IMR-90 (cell line): Measurements from ENCODE around the gene ARHGAP24. TPM values are rescaled to one million over a fixed set of nuclear protein-coding genes. Genes with fewer than 3 reads are reported as not detected.

Experiments
- ATAC-seq: fragments of 200-7000 bp; cut with Tn5 transposase; 2 replicates; pipeline ENCODE4 v1.9.1; 2020; ENCODE audit warnings: low read depth, mild to moderate bottlenecking, moderate library complexity
- BruUV-seq: library from RNA; stranded (reverse); fragments of 400-500 nt; replicated peaks from 2 replicates; lab custom pipeline; 2021; lab: Mats Ljungman, UMichigan
- CTCF ChIA-PET: fragments of 300-600 bp; formaldehyde crosslinking; extraction: SDS; loops from one replicate; lab custom pipeline; 2021; ENCODE audit warnings: antibody characterized with exemption; lab: Yijun Ruan, JAX
- POLR2A ChIA-PET: fragments of 300-600 bp; sonication (Branson Sonifier 250); formaldehyde crosslinking; loops from one replicate; lab custom pipeline; 2022; ENCODE audit warnings: antibody characterized with exemption; ENCODE audit not compliant: unreplicated experiment; lab: Charles Lee
- DNase-seq: peaks from one replicate; pipeline ENCODE4 v3.0.0; 2013
- H2AFZ ChIP-seq: replicated peaks from 2 replicates; pipeline ENCODE3; 2013; ENCODE audit warnings: low read length, mild to moderate bottlenecking; ENCODE audit not compliant: poor library complexity
- H2AK5ac ChIP-seq: 2 replicates; pipeline ENCODE4 v1.6.1; 2013; ENCODE audit warnings: low read depth, low read length, inconsistent platforms
- H2AK9ac ChIP-seq: replicated peaks from 2 replicates; pipeline ENCODE3; 2013; ENCODE audit warnings: mild to moderate bottlenecking, low read depth, low read length, moderate library complexity; ENCODE audit not compliant: poor library complexity
- H2BK120ac ChIP-seq: 2 replicates; pipeline ENCODE4 v1.6.1; 2013; ENCODE audit warnings: low read depth, low read length, inconsistent platforms
- H2BK15ac ChIP-seq: 3 replicates; pipeline ENCODE4 v1.6.1; 2013; ENCODE audit warnings: low read depth, low read length, inconsistent platforms
- H2BK20ac ChIP-seq: 2 replicates; pipeline ENCODE4 v1.6.1; 2013; ENCODE audit warnings: low read depth, mild to moderate bottlenecking, inconsistent platforms, low read length, moderate library complexity
- H2BK5ac ChIP-seq: 2 replicates; pipeline ENCODE4 v1.6.1; 2013; ENCODE audit warnings: mild to moderate bottlenecking, low read depth, low read length, inconsistent platforms; ENCODE audit not compliant: poor library complexity, severe bottlenecking
- H3K14ac ChIP-seq: replicated peaks from 2 replicates; pipeline ENCODE4 v1.6.1; 2013; ENCODE audit warnings: low read depth, low read length, inconsistent platforms
- H3K18ac ChIP-seq: 2 replicates; pipeline ENCODE4 v1.6.1; 2013; ENCODE audit warnings: low read depth, low read length, control low read depth
- H3K23ac ChIP-seq: 2 replicates; pipeline ENCODE4 v1.6.1; 2013; ENCODE audit warnings: low read depth, low read length, inconsistent platforms
- H3K27ac ChIP-seq: 2 replicates; pipeline ENCODE4 v1.5.1; 2013; ENCODE audit warnings: mild to moderate bottlenecking, control low read depth, low read length; ENCODE audit not compliant: insufficient read depth
- H3K27me3 ChIP-seq: 2 replicates; pipeline ENCODE4 v1.6.1; 2013; ENCODE audit warnings: low read length; ENCODE audit not compliant: control insufficient read depth, insufficient read depth
- H3K36me3 ChIP-seq: 2 replicates; pipeline ENCODE4 v1.6.1; 2013; ENCODE audit warnings: low read length, mixed read lengths; ENCODE audit not compliant: control insufficient read depth, insufficient read depth
- H3K4ac ChIP-seq: 2 replicates; pipeline ENCODE4 v1.6.1; 2013; ENCODE audit warnings: low read depth, low read length, inconsistent platforms
- H3K4me1 ChIP-seq: 2 replicates; pipeline ENCODE4 v1.6.1; 2013; ENCODE audit warnings: low read length, mixed read lengths; ENCODE audit not compliant: control insufficient read depth, insufficient read depth
- H3K4me2 ChIP-seq: 2 replicates; pipeline ENCODE4 v1.6.1; 2013; ENCODE audit warnings: low read depth, mild to moderate bottlenecking, control low read depth, low read length, moderate library complexity
- H3K4me3 ChIP-seq: 2 replicates; pipeline ENCODE4 v1.5.1; 2013; ENCODE audit warnings: low read depth, mild to moderate bottlenecking, control low read depth, low read length, moderate library complexity; ENCODE audit not compliant: insufficient read depth
- H3K56ac ChIP-seq: 2 replicates; pipeline ENCODE4 v1.6.1; 2013; ENCODE audit warnings: low read length, inconsistent platforms; ENCODE audit not compliant: insufficient read depth; ENCODE audit errors: extremely low read depth
- H3K79me1 ChIP-seq, 2 experiments: 2 replicates each; pipeline ENCODE4 v1.6.1; 2013; ENCODE audit warnings: low read length in 2 of 2, inconsistent platforms in 1 of 2, low read depth in 1 of 2
- H3K9ac ChIP-seq: 2 replicates; pipeline ENCODE4 v1.6.1; 2013; ENCODE audit warnings: low read depth, low read length, control low read depth
- H3K9me1 ChIP-seq: 2 replicates; pipeline ENCODE4 v1.6.1; 2013; ENCODE audit warnings: low read length, inconsistent platforms; ENCODE audit not compliant: insufficient read depth
- H3K9me3 ChIP-seq: 2 replicates; pipeline ENCODE4 v1.6.1; 2013; ENCODE audit warnings: low read length; ENCODE audit not compliant: control insufficient read depth, insufficient read depth
- H4K20me1 ChIP-seq: 2 replicates; pipeline ENCODE4 v1.6.1; 2013; ENCODE audit warnings: low read length, inconsistent platforms; ENCODE audit not compliant: insufficient read depth
- H4K5ac ChIP-seq: 2 replicates; pipeline ENCODE4 v1.6.1; 2013; ENCODE audit warnings: mild to moderate bottlenecking, low read depth, low read length, control low read depth
- H4K8ac ChIP-seq, 2 experiments: 2 replicates each; pipeline ENCODE4 v1.6.1; 2013; ENCODE audit warnings: low read depth in 2 of 2, low read length in 2 of 2, control low read depth in 1 of 2, inconsistent platforms in 1 of 2
- H4K91ac ChIP-seq: 2 replicates; pipeline ENCODE4 v1.6.1; 2013; ENCODE audit warnings: low read depth, low read length, inconsistent platforms; ENCODE audit not compliant: insufficient read depth
- BHLHE40 ChIP-seq: fragments of 150-350 bp; IDR thresholded peaks from 2 replicates; pipeline ENCODE4 v1.6.1; 2016; ENCODE audit warnings: mild to moderate bottlenecking, low read depth, low read length
- CEBPB ChIP-seq: IDR thresholded peaks from 2 replicates; pipeline ENCODE4 v1.6.1; 2012; ENCODE audit warnings: low read depth, low read length, improper control_type of control experiment
- CHD1 ChIP-seq: IDR thresholded peaks from 2 replicates; pipeline ENCODE4 v1.6.1; 2012; ENCODE audit warnings: low read depth, low read length, improper control_type of control experiment
- FOS ChIP-seq: fragments of 150-350 bp; IDR thresholded peaks from 2 replicates; pipeline ENCODE4 v1.6.1; 2016; ENCODE audit warnings: low read depth, low read length
- MAFK ChIP-seq: IDR thresholded peaks from 2 replicates; pipeline ENCODE4 v1.6.1; 2012; ENCODE audit warnings: low read depth, low read length, improper control_type of control experiment
- MAZ ChIP-seq: IDR thresholded peaks from 2 replicates; pipeline ENCODE4 v1.6.1; 2012; ENCODE audit warnings: low read depth, mild to moderate bottlenecking, low read length, improper control_type of control experiment, moderate library complexity, borderline replicate concordance
- MXI1 ChIP-seq: IDR thresholded peaks from 2 replicates; pipeline ENCODE4 v1.6.1; 2012; ENCODE audit warnings: low read depth, mild to moderate bottlenecking, low read length, moderate library complexity, borderline replicate concordance
- NFE2L2 ChIP-seq: fragments of 150-350 bp; IDR thresholded peaks from 2 replicates; pipeline ENCODE4 v1.6.1; 2016; ENCODE audit warnings: low read depth, mild to moderate bottlenecking, low read length
- POLR2A ChIP-seq: IDR thresholded peaks from 2 replicates; pipeline ENCODE4 v1.6.1; 2012; ENCODE audit warnings: mild to moderate bottlenecking, low read depth, low read length
- RAD21 ChIP-seq: IDR thresholded peaks from 2 replicates; pipeline ENCODE4 v1.6.1; 2012; ENCODE audit warnings: low read length, improper control_type of control experiment
- RCOR1 ChIP-seq: IDR thresholded peaks from 2 replicates; pipeline ENCODE4 v1.6.1; 2012; ENCODE audit warnings: mild to moderate bottlenecking, low read length, improper control_type of control experiment; ENCODE audit not compliant: insufficient replicate concordance
- RFX5 ChIP-seq: IDR thresholded peaks from 2 replicates; pipeline ENCODE4 v1.8.0; 2012; ENCODE audit warnings: low read depth, mild to moderate bottlenecking, low read length, moderate library complexity
- SMC3 ChIP-seq: fragments of 150-350 bp; IDR thresholded peaks from 2 replicates; pipeline ENCODE4 v1.6.1; 2016; ENCODE audit warnings: low read depth, mild to moderate bottlenecking, antibody characterized with exemption, low read length, moderate library complexity
- WGBS, 2 experiments: methylation state at CpG; one replicate each; pipeline versions ENCODE4 v1.1.5 to v1.1.7; 2013; ENCODE audit warnings: missing lambda C conversion rate in 2 of 2; ENCODE audit not compliant: insufficient read length in 1 of 2; ENCODE audit errors: extremely low coverage in 2 of 2; 5-methylcytosine and 5-hydroxymethylcytosine counted together
- dilution Hi-C: fragments of 300-500 bp; cut with HindIII; formaldehyde crosslinking; loops from one replicate; pipeline ENCODE4 v1.14.3; 2018; ENCODE audit warnings: low sequenced_read_pairs; ENCODE audit not compliant: unreplicated experiment
- in situ Hi-C: fragments of 300-500 bp; cut with MboI; formaldehyde crosslinking; loops from 3 replicates; pipeline ENCODE4 v1.14.3; 2019; ENCODE audit warnings: low sequenced_read_pairs, inconsistent platforms, mixed read lengths
- intact Hi-C: fragments of 100-400 bp; cut with micrococcal nuclease; formaldehyde crosslinking; loops from 2 replicates; pipeline ENCODE4 v1.10.0; 2022
- polyA plus RNA-seq, 3 experiments: library from polyadenylated mRNA; depleted of rRNA; stranded (reverse); fragments of >200 nt; gene quantifications; 2 replicates each; pipeline ENCODE4 v1.2.3, GENCODE V29; 2012; ENCODE audit warnings: low replicate concordance in 1 of 3
- total RNA-seq: library from RNA; depleted of rRNA; stranded (reverse); fragments of >200 nt; gene quantifications from 2 replicates; pipeline ENCODE4 v1.2.3, GENCODE V29; 2012
- TF ChIP-seq, protein P1 (sequence below): conservative IDR thresholded peaks from 2 replicates; pipeline ENCODE4 v1.5.1; 2012; ENCODE audit warnings: mild to moderate bottlenecking, low read depth, low read length, improper control_type of control experiment
- TF ChIP-seq, protein P2 (sequence below): fragments of 150-350 bp; IDR thresholded peaks from 2 replicates; pipeline ENCODE4 v1.6.1; 2016; ENCODE audit warnings: low read depth, mild to moderate bottlenecking, low read length, moderate library complexity, borderline replicate concordance
- TF ChIP-seq, protein P3 (sequence below): fragments of 150-350 bp; IDR thresholded peaks from 2 replicates; pipeline ENCODE4 v1.6.1; 2017; ENCODE audit warnings: mild to moderate bottlenecking, antibody characterized with exemption, low read length, low read depth

ARHGAP24 gene
- total and polyA plus RNA-seq, 2 of the 4 experiments (the other 2 are of a cell fraction): 11.9 to 24.0 TPM

DNA sequence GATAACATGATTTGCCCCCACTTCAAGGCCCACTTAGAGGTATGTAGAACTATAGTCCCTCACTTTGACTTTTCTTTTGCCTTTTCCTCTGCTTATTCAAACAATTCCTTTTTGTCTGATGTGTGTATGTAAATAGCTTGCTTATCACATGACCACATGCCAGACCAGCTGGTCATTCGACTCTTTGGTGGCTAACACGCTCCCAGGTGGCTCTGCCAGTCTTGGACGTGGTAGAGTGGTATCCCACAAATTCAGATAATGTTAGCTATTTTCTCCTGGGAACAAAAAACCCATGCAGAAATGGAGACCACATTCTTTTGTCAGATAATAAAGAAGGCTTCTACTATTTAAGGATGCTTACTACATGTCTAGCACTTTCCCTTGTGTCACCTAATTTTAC is 47.9 kb downstream of the ARHGAP24 start:
- Histone ChIP-seq H3K27ac (no peak overlapping the region), H2BK20ac (no peak overlapping the region), H4K20me1 (no peaks in the 10 kb centered on the region), H3K79me1 (no peaks in the 10 kb centered on the region), H2AK9ac (no peak overlapping the region), H3K4me3 (no peak overlapping the region), H4K8ac (no peak overlapping the region), H3K9me1 (no peaks in the 10 kb centered on the region), H2BK5ac (no peak overlapping the region), H2AK5ac (no peak overlapping the region), H3K18ac (no peak overlapping the region), H3K36me3 (no peaks in the 10 kb centered on the region), H4K5ac (no peak overlapping the region), H3K9me3 (no peaks in the 10 kb centered on the region), H2BK120ac (no peak overlapping the region), H2BK15ac (no peak overlapping the region), H3K14ac (no peak overlapping the region), H3K27me3 (no peaks in the 10 kb centered on the region), H2AFZ (no peak overlapping the region), H3K4me2 (no peak overlapping the region), H3K56ac (no peak overlapping the region), H3K23ac (no peak overlapping the region), H3K4me1 (no peaks in the 10 kb centered on the region), H4K91ac (no peak overlapping the region), H3K9ac (no peak overlapping the region), H3K4ac (no peak overlapping the region)
- POLR2A ChIA-PET: no interaction called here
- dilution Hi-C loops (no loop called here), intact Hi-C loops (no loop called here), in situ Hi-C loops (no loop called here)
- no peak for ATAC-seq
- no peak for TF ChIP-seq FOS
- no peak for TF ChIP-seq BHLHE40
- TF ChIP-seq, protein P1, sequence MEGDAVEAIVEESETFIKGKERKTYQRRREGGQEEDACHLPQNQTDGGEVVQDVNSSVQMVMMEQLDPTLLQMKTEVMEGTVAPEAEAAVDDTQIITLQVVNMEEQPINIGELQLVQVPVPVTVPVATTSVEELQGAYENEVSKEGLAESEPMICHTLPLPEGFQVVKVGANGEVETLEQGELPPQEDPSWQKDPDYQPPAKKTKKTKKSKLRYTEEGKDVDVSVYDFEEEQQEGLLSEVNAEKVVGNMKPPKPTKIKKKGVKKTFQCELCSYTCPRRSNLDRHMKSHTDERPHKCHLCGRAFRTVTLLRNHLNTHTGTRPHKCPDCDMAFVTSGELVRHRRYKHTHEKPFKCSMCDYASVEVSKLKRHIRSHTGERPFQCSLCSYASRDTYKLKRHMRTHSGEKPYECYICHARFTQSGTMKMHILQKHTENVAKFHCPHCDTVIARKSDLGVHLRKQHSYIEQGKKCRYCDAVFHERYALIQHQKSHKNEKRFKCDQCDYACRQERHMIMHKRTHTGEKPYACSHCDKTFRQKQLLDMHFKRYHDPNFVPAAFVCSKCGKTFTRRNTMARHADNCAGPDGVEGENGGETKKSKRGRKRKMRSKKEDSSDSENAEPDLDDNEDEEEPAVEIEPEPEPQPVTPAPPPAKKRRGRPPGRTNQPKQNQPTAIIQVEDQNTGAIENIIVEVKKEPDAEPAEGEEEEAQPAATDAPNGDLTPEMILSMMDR: no peak
- TF ChIP-seq, protein P2, sequence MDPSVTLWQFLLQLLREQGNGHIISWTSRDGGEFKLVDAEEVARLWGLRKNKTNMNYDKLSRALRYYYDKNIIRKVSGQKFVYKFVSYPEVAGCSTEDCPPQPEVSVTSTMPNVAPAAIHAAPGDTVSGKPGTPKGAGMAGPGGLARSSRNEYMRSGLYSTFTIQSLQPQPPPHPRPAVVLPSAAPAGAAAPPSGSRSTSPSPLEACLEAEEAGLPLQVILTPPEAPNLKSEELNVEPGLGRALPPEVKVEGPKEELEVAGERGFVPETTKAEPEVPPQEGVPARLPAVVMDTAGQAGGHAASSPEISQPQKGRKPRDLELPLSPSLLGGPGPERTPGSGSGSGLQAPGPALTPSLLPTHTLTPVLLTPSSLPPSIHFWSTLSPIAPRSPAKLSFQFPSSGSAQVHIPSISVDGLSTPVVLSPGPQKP: no peak
- TF ChIP-seq, protein P3, sequence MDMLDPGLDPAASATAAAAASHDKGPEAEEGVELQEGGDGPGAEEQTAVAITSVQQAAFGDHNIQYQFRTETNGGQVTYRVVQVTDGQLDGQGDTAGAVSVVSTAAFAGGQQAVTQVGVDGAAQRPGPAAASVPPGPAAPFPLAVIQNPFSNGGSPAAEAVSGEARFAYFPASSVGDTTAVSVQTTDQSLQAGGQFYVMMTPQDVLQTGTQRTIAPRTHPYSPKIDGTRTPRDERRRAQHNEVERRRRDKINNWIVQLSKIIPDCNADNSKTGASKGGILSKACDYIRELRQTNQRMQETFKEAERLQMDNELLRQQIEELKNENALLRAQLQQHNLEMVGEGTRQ: no peak
- TF ChIP-seq NFE2L2: no peak
- TF ChIP-seq MXI1: no peak
- TF ChIP-seq CEBPB: no peak
- TF ChIP-seq RCOR1: no peak
- TF ChIP-seq CHD1: no peak
- no peak for TF ChIP-seq RAD21
- no peak for TF ChIP-seq SMC3
- no peak for TF ChIP-seq MAZ
- no peak for TF ChIP-seq RFX5
- TF ChIP-seq MAFK: no peak
- TF ChIP-seq POLR2A: no peak
- BruUV-seq: no TSS peak
- no peak for DNase-seq
- CTCF ChIA-PET: no interaction called here
- no CpG with 5 or more reads among the region's 3 CpGs for WGBS, 2 experiments
